GM23338 (cell line): ENCODE results near the gene ADAD2. TPM values are rescaled to one million over a fixed set of nuclear protein-coding genes. Genes with fewer than 3 reads are reported as not detected.

Experiments used
- ATAC-seq: fragments of 200-7000 bp; cut with Tn5 transposase; 3 replicates; pipeline ENCODE4 v1.9.1; 2020
- DNase-seq: peaks from one replicate; pipeline ENCODE4 v3.0.0-alpha.2; 2015; ENCODE audit warnings: low spot score
- H2AFZ ChIP-seq: fragments of 200-600 bp; sonication (generic); 2 replicates; pipeline ENCODE4 v1.8.0; 2016; ENCODE audit warnings: antibody characterized with exemption, mild to moderate bottlenecking, moderate library complexity
- H3F3A ChIP-seq: fragments of 200-600 bp; sonication (generic); replicated peaks from 2 replicates; pipeline ENCODE4 v1.8.0; 2017; ENCODE audit warnings: antibody characterized with exemption, mixed run types, low read depth
- H3K27ac ChIP-seq: fragments of 200-600 bp; sonication (generic); 2 replicates; pipeline ENCODE4 v1.6.1; 2016; ENCODE audit warnings: low read depth
- H3K27me3 ChIP-seq: fragments of 200-600 bp; sonication (generic); 2 replicates; pipeline ENCODE4 v1.8.0; 2016; ENCODE audit warnings: mild to moderate bottlenecking, mixed run types, moderate library complexity; ENCODE audit not compliant: insufficient read depth
- H3K36me3 ChIP-seq: fragments of 200-600 bp; sonication (generic); 2 replicates; pipeline ENCODE4 v1.8.0; 2016; ENCODE audit warnings: mild to moderate bottlenecking; ENCODE audit not compliant: insufficient read depth
- H3K4me1 ChIP-seq: fragments of 200-600 bp; sonication (generic); 2 replicates; pipeline ENCODE4 v1.8.0; 2016; ENCODE audit warnings: mild to moderate bottlenecking, moderate library complexity; ENCODE audit not compliant: insufficient read depth
- H3K4me2 ChIP-seq: fragments of 200-600 bp; sonication (generic); 2 replicates; pipeline ENCODE4 v1.7.1; 2017; ENCODE audit warnings: mixed run types
- H3K4me3 ChIP-seq: fragments of 200-600 bp; sonication (generic); 2 replicates; pipeline ENCODE4 v1.6.1; 2016; ENCODE audit warnings: mixed run types
- H3K79me2 ChIP-seq: fragments of 200-600 bp; sonication (generic); replicated peaks from 2 replicates; pipeline ENCODE4 v1.8.0; 2017; ENCODE audit warnings: mild to moderate bottlenecking; ENCODE audit not compliant: insufficient read depth
- H3K9me2 ChIP-seq: fragments of 200-600 bp; sonication (generic); 2 replicates; pipeline ENCODE4 v1.8.0; 2017; ENCODE audit not compliant: insufficient read depth
- H4K20me1 ChIP-seq: fragments of 200-600 bp; sonication (generic); replicated peaks from 2 replicates; pipeline ENCODE4 v1.8.0; 2017; ENCODE audit warnings: mild to moderate bottlenecking; ENCODE audit not compliant: insufficient read depth
- H3K27ac Mint-ChIP-seq: 2 replicates; pipeline ENCODE4 v1.8.0; 2020; ENCODE audit warnings: inconsistent platforms, mild to moderate bottlenecking, moderate library complexity, mixed read lengths
- H3K27me3 Mint-ChIP-seq: 3 replicates; pipeline ENCODE4 v1.8.0; 2022; ENCODE audit warnings: low read depth, mild to moderate bottlenecking, moderate library complexity, mixed read lengths, inconsistent platforms; ENCODE audit not compliant: insufficient read depth, poor library complexity
- H3K36me3 Mint-ChIP-seq: 3 replicates; pipeline ENCODE4 v1.8.0; 2021; ENCODE audit warnings: low read depth, mild to moderate bottlenecking, inconsistent platforms, moderate library complexity, mixed read lengths
- H3K4me1 Mint-ChIP-seq: 3 replicates; pipeline ENCODE4 v1.8.0; 2020; ENCODE audit warnings: mild to moderate bottlenecking, inconsistent platforms, mixed read lengths
- H3K4me3 Mint-ChIP-seq: 3 replicates; pipeline ENCODE4 v1.8.0; 2021; ENCODE audit warnings: moderate library complexity, mild to moderate bottlenecking, inconsistent platforms, mixed read lengths
- H3K9me3 Mint-ChIP-seq: 3 replicates; pipeline ENCODE4 v1.8.0; 2020; ENCODE audit warnings: moderate library complexity, mild to moderate bottlenecking, inconsistent platforms, mixed read lengths
- CREB1 ChIP-seq: fragments of 250-450 bp; sonication (Bioruptor Pico); IDR thresholded peaks from 2 replicates; pipeline ENCODE4 v1.5.0; 2020; ENCODE audit warnings: low read depth, mild to moderate bottlenecking, moderate library complexity
- EZH2 ChIP-seq: fragments of 200-600 bp; sonication (generic); IDR thresholded peaks from one replicate; pipeline ENCODE4 v1.8.0; 2017; ENCODE audit warnings: antibody characterized with exemption, mild to moderate bottlenecking, low read depth; ENCODE audit not compliant: unreplicated experiment
- EZH2phosphoT487 ChIP-seq: fragments of 200-600 bp; sonication (generic); IDR thresholded peaks from one replicate; pipeline ENCODE4 v1.8.1; 2018; ENCODE audit warnings: antibody characterized with exemption; ENCODE audit not compliant: unreplicated experiment
- JUNB ChIP-seq: IDR thresholded peaks from one replicate; pipeline ENCODE4 v1.6.1; 2016; ENCODE audit warnings: antibody characterized with exemption; ENCODE audit not compliant: unreplicated experiment
- NANOG ChIP-seq: IDR thresholded peaks from 2 replicates; pipeline ENCODE4 v1.6.1; 2016; ENCODE audit warnings: antibody characterized with exemption, borderline replicate concordance
- POLR2AphosphoS5 ChIP-seq: IDR thresholded peaks from 2 replicates; pipeline ENCODE4 v1.6.1; 2016; ENCODE audit warnings: antibody characterized with exemption, low read depth
- STAT1 ChIP-seq: IDR thresholded peaks from one replicate; pipeline ENCODE4 v1.6.1; 2016; ENCODE audit warnings: antibody characterized with exemption; ENCODE audit not compliant: unreplicated experiment
- ZNF114 ChIP-seq: fragments of 250-450 bp; sonication (Bioruptor Pico); IDR thresholded peaks from 2 replicates; pipeline ENCODE4 v1.5.0; 2020; ENCODE audit warnings: mild to moderate bottlenecking, moderate library complexity
- polyA plus RNA-seq: library from polyadenylated mRNA; unstranded; fragments of >200 nt; fragmentation: Nextera tagmentation; extraction: Ambion mirVana; gene quantifications from 2 replicates; pipeline ENCODE4 v1.2.1, GENCODE V29; 2016
- total RNA-seq: library from RNA; depleted of rRNA; stranded (reverse); fragments of >200 nt; shearing (Covaris generic); gene quantifications from 2 replicates; pipeline ENCODE4 v1.2.3, GENCODE V29; 2014
- TF ChIP-seq, protein P1 (sequence below): IDR thresholded peaks from one replicate; pipeline ENCODE4 v1.6.1; 2018; ENCODE audit warnings: antibody characterized with exemption; ENCODE audit not compliant: unreplicated experiment
- TF ChIP-seq, protein P2 (sequence below): IDR thresholded peaks from 2 replicates; pipeline ENCODE4 v1.6.1; 2016; ENCODE audit warnings: antibody characterized with exemption
- TF ChIP-seq, protein P3 (sequence below): fragments of 250-450 bp; sonication (Bioruptor Pico); IDR thresholded peaks from 2 replicates; pipeline ENCODE4 v1.5.0; 2020; ENCODE audit warnings: mild to moderate bottlenecking, moderate library complexity

Gene ADAD2
- total and polyA plus RNA-seq, 2 experiments from 2014 or later = 1.6 to 4.5 TPM

DNA sequence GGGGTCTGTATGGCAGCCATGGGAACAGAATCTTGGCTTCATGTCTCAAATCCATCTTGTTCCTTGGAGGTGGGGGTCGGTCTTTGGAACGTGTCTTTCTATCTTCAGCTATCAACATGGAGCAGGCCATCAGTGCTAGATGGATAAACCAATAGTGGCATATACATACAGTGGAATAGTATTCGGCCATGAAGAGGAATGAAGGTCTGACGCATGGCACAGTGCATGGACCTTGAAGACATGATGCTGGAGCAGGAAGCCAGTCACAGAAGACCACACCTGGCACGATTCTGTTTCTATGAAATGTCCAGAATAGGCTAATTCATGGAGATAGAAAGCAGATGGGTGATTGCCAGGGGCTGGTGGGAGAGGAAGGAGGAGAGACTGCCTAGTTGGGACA is 41.1 kb downstream of the ADAD2 start (continued):
- TF ChIP-seq EZH2 = no peak
- no peak for TF ChIP-seq JUNB
- TF ChIP-seq, protein P1, sequence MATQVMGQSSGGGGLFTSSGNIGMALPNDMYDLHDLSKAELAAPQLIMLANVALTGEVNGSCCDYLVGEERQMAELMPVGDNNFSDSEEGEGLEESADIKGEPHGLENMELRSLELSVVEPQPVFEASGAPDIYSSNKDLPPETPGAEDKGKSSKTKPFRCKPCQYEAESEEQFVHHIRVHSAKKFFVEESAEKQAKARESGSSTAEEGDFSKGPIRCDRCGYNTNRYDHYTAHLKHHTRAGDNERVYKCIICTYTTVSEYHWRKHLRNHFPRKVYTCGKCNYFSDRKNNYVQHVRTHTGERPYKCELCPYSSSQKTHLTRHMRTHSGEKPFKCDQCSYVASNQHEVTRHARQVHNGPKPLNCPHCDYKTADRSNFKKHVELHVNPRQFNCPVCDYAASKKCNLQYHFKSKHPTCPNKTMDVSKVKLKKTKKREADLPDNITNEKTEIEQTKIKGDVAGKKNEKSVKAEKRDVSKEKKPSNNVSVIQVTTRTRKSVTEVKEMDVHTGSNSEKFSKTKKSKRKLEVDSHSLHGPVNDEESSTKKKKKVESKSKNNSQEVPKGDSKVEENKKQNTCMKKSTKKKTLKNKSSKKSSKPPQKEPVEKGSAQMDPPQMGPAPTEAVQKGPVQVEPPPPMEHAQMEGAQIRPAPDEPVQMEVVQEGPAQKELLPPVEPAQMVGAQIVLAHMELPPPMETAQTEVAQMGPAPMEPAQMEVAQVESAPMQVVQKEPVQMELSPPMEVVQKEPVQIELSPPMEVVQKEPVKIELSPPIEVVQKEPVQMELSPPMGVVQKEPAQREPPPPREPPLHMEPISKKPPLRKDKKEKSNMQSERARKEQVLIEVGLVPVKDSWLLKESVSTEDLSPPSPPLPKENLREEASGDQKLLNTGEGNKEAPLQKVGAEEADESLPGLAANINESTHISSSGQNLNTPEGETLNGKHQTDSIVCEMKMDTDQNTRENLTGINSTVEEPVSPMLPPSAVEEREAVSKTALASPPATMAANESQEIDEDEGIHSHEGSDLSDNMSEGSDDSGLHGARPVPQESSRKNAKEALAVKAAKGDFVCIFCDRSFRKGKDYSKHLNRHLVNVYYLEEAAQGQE = no peak

DNA sequence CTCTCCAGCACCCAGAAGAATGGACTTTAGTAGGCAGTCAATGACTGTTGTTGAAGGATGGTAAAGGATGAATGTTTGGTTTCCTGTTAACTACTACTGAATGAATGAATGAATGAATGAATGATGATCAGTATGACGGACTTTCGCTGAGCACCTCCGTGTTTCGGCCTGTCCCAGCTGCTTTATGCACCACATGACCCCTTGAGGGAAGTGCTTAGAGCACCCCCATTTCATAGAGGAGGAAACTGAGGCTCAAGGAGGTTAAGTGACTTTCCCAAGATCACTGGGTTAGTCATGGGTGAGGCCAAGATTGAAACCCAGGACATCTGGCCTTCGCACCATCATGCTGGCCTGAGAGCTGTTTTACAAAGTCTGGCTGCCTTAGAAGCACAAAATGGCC is 42.0 kb downstream of the ADAD2 start:
- Histone ChIP-seq H3K4me2 (no peak overlapping the region), H3K9me2 (no peaks in the 10 kb centered on the region), H3K79me2 (no peaks in the 10 kb centered on the region), H3K4me1 (peaks cover 2% of the 10 kb centered on the region), H3K36me3 (no peaks in the 10 kb centered on the region), H3F3A (no peaks in the 10 kb centered on the region), H3K27me3 (no peaks in the 10 kb centered on the region), H4K20me1 (no peaks in the 10 kb centered on the region), H3K4me3 (no peak overlapping the region), H2AFZ (no peak overlapping the region), H3K27ac (no peak overlapping the region)
- Mint-ChIP-seq H3K27ac (no peak overlapping the region), H3K4me1 (peaks cover 8% of the 10 kb centered on the region; the same call in 2 of the 3 replicates), H3K4me3 (no peak overlapping the region), H3K27me3 (peaks cover 5% of the 10 kb centered on the region), H3K36me3 (no peaks in the 10 kb centered on the region), H3K9me3 (no peaks in the 10 kb centered on the region)
- ATAC-seq (no peak), DNase-seq (no peak)
- TF ChIP-seq, protein P2, sequence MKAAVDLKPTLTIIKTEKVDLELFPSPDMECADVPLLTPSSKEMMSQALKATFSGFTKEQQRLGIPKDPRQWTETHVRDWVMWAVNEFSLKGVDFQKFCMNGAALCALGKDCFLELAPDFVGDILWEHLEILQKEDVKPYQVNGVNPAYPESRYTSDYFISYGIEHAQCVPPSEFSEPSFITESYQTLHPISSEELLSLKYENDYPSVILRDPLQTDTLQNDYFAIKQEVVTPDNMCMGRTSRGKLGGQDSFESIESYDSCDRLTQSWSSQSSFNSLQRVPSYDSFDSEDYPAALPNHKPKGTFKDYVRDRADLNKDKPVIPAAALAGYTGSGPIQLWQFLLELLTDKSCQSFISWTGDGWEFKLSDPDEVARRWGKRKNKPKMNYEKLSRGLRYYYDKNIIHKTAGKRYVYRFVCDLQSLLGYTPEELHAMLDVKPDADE = no peak
- TF ChIP-seq JUNB (no peak), NANOG (no peak), CREB1 (CRISPR knock-in tag) (no peak), POLR2AphosphoS5 (no peak), STAT1 (no peak), EZH2phosphoT487 (no peak), EZH2 (no peak), ZNF114 (no peak)
- TF ChIP-seq, protein P1 = no peak
- TF ChIP-seq, protein P3, sequence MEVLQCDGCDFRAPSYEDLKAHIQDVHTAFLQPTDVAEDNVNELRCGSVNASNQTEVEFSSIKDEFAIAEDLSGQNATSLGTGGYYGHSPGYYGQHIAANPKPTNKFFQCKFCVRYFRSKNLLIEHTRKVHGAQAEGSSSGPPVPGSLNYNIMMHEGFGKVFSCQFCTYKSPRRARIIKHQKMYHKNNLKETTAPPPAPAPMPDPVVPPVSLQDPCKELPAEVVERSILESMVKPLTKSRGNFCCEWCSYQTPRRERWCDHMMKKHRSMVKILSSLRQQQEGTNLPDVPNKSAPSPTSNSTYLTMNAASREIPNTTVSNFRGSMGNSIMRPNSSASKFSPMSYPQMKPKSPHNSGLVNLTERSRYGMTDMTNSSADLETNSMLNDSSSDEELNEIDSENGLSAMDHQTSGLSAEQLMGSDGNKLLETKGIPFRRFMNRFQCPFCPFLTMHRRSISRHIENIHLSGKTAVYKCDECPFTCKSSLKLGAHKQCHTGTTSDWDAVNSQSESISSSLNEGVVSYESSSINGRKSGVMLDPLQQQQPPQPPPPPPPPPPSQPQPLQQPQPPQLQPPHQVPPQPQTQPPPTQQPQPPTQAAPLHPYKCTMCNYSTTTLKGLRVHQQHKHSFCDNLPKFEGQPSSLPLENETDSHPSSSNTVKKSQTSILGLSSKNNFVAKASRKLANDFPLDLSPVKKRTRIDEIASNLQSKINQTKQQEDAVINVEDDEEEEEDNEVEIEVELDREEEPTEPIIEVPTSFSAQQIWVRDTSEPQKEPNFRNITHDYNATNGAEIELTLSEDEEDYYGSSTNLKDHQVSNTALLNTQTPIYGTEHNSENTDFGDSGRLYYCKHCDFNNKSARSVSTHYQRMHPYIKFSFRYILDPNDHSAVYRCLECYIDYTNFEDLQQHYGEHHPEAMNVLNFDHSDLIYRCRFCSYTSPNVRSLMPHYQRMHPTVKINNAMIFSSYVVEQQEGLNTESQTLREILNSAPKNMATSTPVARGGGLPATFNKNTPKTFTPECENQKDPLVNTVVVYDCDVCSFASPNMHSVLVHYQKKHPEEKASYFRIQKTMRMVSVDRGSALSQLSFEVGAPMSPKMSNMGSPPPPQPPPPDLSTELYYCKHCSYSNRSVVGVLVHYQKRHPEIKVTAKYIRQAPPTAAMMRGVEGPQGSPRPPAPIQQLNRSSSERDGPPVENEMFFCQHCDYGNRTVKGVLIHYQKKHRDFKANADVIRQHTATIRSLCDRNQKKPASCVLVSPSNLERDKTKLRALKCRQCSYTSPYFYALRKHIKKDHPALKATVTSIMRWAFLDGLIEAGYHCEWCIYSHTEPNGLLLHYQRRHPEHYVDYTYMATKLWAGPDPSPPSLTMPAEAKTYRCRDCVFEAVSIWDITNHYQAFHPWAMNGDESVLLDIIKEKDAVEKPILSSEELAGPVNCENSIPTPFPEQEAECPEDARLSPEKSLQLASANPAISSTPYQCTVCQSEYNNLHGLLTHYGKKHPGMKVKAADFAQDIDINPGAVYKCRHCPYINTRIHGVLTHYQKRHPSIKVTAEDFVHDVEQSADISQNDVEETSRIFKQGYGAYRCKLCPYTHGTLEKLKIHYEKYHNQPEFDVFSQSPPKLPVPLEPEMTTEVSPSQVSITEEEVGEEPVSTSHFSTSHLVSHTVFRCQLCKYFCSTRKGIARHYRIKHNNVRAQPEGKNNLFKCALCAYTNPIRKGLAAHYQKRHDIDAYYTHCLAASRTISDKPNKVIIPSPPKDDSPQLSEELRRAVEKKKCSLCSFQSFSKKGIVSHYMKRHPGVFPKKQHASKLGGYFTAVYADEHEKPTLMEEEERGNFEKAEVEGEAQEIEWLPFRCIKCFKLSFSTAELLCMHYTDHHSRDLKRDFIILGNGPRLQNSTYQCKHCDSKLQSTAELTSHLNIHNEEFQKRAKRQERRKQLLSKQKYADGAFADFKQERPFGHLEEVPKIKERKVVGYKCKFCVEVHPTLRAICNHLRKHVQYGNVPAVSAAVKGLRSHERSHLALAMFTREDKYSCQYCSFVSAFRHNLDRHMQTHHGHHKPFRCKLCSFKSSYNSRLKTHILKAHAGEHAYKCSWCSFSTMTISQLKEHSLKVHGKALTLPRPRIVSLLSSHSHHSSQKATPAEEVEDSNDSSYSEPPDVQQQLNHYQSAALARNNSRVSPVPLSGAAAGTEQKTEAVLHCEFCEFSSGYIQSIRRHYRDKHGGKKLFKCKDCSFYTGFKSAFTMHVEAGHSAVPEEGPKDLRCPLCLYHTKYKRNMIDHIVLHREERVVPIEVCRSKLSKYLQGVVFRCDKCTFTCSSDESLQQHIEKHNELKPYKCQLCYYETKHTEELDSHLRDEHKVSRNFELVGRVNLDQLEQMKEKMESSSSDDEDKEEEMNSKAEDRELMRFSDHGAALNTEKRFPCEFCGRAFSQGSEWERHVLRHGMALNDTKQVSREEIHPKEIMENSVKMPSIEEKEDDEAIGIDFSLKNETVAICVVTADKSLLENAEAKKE = no peak
